GM21381 (cell line): ENCODE results near the gene TUBA3E.
A peak's percentile ranks its signal among the peaks of the same experiment; 100 is the strongest.
"Not testable (repeated sequence)": the region's sequence is repeated elsewhere in the genome, so short reads cannot be mapped to it uniquely, and the experiment has no call there.

ENCODE experiments used
- ATAC-seq: cut with Tn5 transposase; IDR thresholded peaks from one replicate; pipeline ENCODE4 v1.9.1; 2021; ENCODE audit warnings: mild to moderate bottlenecking, moderate library complexity; ENCODE audit not compliant: unreplicated experiment

The TUBA3E gene

GRCh38 chr2:130192451-130192850 is 5.8 kb downstream of the TUBA3E start:
- ATAC-seq: not testable (repeated sequence)

GRCh38 chr2:130191319-130191718 is 6.9 kb downstream of the TUBA3E start:
- ATAC-seq: not testable (repeated sequence)

DNA sequence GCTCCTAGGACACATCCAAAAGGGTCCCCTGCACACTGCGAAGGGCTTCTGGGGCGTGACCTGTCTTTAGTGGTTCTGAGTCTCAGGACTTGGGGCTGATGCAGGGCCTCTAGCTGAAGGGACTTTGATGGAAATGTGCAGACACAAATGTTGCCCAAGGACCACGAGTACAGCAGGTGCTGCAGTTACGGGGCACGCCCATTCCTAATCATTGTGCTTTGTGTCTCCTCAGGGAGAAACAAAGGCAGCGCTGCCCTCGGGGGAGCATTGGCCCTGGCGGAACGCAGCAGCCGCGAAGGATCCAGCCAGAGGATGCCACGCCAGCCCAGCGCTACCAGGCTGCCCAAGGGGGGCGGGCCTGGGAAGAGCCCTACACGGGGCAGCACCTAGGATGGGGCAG is 8.0 kb downstream of the TUBA3E start:
- ATAC-seq: no peak

DNA sequence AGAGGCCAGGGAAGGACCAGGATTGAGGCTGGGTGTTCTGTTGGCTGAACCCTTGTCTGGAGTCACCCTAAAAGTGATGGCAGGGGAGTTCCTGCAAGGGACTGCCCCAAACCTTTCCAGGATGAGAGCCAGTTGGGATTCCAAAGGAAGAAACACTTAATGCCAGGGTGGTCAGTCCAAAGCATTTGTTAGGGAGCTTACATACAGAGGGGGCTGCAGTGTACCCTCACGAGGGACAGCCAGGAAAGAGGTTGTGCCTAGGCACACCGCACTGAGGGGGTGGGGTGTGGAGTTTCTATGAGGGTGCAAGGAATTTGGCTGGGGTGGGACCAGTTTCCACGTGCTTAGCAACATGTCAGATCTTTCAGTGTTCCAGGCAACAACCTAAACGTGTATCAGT is 9.3 kb downstream of the TUBA3E start:
- ATAC-seq: not testable (repeated sequence)

DNA sequence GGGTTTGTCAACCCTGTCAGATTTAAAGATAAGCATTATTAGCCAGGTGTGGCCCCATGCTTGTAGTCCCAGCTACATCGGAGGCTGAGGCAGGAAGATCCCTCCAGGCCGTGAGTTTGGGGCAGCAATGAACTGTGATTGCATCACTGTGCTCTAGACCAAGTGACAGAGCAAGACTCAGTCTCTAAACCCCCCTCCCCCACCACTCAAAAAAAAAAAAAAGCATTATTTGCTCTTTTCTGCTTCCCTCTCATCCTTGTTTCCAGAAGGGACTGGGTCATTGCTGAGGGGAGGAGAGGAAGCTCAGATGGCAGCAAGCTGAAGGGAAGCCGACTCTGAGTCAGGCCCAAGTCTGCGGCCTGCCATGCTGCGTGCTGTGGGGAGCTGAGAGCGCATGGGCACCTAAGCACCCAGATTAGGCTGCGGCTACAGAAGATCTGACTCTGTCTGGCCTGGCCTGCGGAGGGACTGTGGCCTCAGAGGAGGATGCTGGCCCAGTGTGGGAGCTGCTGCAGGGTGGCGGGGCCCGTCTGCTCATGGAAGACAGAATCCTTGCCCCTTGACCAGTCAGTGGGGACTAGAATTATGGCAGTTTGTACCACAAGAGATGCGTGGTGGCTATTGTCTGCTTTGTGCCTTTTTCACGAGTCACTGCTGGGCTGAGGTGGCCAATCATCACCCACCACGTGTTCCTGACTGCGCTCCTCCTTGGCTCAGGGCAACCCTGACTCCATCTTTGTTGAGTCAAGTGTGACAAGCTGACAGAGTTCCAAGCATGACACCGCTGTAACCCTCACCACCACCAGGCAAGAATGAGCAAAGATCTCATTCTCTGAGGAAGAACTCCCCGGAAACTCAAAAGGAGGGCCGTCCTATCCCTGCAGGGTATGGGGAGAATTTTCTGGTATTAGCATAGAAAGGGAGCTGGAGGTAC is 10.1 kb downstream of the TUBA3E start:
- ATAC-seq: not testable (repeated sequence)

DNA sequence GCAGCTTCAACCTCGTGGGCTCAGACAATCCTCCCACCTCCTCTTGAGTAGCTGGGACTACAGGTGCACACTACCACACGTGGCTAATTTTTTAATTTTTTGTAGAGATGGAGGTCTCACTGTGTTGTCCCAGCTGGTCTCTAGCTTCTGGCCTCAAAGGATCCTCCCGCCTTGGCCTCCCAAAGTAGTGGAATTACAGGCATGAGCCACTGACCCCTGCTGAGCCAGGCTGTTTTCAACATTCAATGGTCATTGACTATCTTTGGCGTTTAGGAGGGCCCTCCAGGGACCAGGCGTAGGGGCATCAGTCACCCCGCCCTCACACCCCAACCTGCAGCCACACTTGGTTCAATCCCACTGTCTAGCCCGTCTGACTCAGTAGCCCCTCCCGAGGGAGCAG is 11.0 kb downstream of the TUBA3E start:
- no peak for ATAC-seq

- no peak for ATAC-seq
These were observed 11.8 kb downstream of the TUBA3E start for GRCh38 chr2:130186391-130186790.

DNA sequence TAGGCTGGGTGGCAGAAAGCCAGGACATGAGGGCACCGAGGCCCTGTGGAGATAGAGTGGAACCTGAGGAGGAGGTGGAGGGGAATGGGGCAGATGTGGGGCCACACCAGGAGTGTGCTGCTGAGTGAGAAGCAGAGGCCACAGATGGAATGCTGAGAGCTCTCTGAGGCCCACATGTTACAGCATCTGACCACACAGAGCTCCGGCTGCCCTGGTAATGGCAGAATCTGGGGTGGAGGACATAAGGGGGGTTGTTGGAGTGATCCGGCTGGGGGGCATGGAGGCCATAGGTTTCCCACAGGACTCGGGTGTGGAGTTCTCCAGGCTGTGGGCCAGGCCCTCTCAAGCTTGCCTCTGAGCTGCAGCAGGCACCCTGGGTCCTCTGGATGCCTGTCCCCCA is 12.3 kb downstream of the TUBA3E start:
- no peak for ATAC-seq

DNA sequence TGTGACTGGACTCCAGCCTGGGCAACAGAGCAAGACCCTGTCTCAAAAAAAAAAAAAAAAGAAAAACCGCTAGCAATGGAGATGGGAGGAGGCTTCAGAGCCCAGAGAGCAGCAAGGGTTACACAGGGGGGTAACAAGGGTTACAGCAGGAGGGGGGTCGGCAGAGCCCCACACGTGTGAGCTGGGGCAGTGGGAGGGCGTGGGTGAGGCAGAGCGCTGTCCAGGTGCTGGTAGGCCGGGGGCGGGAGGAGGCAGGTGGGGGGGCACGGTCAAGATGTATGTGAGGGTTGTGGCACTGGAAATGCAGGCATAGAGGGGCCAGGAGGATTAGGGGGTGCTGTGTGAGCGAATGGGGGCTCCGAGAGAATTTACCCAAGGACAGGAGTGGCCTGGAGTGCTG is 12.8 kb downstream of the TUBA3E start:
- no peak for ATAC-seq

- ATAC-seq: no peak
These were observed 14.5 kb downstream of the TUBA3E start for GRCh38 chr2:130183512-130184373.

DNA sequence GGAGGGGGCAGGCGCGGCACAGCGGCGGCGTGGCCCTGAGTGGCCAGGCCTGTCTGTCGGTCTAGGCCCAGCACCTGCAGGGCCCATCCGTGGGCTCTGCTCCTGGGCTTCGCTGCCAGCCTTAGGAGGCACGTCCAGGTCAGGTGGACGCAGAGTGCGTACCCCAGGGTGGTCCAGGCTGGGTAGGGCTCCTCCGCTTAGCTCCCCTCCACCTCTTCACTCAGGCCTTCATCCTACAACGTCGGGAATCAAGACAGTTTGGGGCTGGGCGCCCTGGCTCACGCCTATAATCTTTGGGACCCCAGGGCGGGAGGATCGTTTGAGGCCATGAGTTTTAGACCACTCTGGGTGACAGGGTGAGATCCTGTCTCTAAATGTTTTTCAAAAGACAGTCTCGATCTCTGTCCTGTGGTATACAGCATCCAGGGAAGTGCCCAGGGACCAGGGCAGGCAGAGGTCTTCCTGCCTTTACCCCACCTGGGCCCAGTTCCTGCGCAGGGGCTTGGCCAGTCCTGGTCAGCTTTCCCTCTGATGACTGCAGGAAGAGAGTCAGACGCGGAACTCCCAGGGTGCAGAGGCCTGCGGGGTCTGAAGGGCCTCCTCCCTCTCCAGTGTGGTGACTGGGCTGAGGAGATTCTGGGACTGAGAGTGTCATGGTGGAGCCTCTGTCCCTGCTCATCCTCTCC is 15.3 kb downstream of the TUBA3E start:
- peak; percentile 13 for ATAC-seq

- ATAC-seq: peak; percentile 80
These were observed 16.2 kb downstream of the TUBA3E start, which contains the start of gene MZT2B for GRCh38 chr2:130181880-130182682. Gene MZT2B (plus strand): TSS chr2:130182262. CDS start chr2:130182283, 21 bp downstream.

- peak; percentile 61 for ATAC-seq
These were observed 16.8 kb downstream of the TUBA3E start, which contains the start of gene SMPD4 for GRCh38 chr2:130181325-130181879. Gene SMPD4 (minus strand): TSS chr2:130181602. CDS start chr2:130176592, 5,010 bp downstream.

DNA sequence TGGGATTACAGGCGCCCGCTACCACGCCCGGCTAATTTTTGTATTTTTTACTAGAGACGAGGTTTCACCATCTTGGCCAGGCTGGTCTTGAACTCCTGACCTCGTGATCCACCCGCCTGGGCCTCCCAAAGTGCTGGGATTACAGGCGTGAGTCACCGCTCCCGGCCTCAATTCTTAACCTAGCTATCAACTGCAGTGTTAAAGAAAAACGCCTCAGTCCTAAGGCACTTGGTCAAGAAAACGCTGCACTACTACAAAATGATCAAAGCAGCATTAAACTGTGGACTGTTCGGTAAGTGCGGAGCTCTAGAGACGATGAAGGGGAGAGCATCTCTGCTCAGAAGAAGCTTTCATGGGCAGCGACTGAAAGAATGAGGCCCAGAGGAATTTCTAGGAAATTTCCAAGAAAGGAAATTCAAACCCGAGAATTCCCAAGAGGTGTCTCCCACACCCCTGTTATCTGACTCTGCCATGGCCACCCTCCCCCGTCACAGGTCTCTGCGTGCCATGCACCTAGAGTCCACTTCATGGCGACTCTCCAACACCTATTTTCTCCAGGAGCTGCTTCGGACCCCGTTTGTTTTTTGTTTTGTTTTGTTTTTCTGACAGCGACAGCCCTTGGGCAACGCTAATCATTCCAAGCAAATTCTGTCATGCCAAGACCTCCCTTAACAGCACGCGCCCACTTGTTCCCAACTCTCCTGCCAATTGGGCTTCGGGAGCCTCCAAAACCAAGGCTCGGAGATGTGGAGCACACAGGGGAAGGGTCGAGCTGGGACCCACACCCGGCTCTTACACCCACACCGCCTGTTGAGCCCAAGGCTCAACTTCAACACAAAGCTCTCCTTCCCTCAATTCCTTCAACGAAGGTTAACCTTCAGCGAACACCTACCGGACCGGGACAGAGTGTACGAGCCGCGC is 17.6 kb downstream of the TUBA3E start:
- not testable (repeated sequence) for ATAC-seq

GRCh38 chr2:130174866-130175265 is 23.4 kb downstream of the TUBA3E start:
- ATAC-seq: not testable (repeated sequence)

GRCh38 chr2:130169896-130170295 is 28.3 kb downstream of the TUBA3E start:
- ATAC-seq: no peak

DNA sequence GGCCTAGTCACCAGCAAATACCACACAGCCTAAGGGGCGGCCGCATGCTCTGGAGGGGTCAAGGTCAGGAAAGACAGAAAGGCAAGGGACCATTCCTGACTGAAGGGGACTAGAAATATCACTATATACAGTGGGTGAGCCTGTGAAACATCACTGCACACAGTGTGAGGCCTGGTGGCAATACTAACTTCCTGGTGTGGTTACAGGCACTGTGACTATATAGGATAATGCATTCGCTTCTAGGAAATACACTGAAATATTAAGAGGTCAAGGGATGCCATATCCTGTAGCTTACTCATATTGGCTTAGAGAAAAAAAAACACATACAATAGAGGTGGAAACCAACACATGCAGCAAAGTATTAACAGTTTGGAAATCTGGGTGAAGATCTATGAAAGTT is 29.1 kb downstream of the TUBA3E start:
- ATAC-seq: not testable (repeated sequence)

DNA sequence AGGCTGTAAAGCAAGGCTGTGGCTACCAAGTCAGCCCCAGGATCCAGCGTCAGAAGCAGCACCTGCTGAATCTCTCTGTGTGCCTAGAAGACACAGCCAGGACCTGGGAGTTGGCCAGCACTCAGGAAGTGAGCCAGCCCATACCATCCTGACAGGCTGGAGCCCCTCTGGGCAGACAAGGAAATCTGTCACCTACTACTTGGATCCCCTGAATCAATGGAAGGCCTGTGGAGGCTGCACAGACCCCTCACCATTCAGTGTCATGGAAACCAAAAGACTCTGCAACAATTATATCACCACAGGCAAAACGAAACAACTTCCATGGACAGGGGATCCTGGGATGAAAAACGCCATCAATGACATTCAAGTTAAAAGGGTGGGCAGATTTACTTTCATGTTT is 31.6 kb downstream of the TUBA3E start:
- not testable (repeated sequence) for ATAC-seq
